ENCODE measurements around the gene RRAS.

The RRAS gene

DNA sequence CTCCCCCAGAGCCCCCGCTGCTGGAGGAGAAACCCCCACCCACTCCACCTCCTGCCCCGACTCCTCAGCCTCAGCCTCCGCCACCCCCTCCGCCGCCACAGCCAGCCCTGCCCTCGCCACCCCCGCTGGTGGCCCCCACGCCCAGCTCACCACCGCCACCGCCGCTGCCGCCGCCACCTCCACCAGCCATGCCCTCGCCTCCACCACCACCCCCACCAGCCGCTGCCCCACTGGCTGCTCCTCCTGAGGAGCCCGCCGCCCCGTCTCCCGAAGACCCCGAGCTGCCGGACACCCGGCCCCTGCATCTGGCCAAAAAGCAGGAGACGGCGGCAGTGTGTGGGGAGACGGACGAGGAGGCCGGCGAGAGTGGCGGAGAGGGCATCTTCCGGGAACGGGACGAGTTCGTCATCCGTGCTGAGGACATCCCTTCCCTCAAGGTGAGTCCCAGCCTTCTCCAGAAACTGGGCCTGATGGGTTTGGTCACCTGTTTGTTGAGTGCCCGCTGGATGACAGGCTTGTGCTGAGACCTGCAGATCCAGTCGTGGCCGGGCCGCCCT lies 38.4 kb downstream of the RRAS start:
- Histone ChIP-seq H3K4me1 (ENCODE audit: low read length) (no peaks in the 10 kb centered on the region), H3K9me3 (replicated peaks; ENCODE audit: insufficient read depth, low read length) (no peaks in the 10 kb centered on the region), H3F3A (ENCODE audit: insufficient read depth, low read length) (no peaks in the 10 kb centered on the region), H3K27ac (ENCODE audit: low read length) (no peak overlapping the region), H3K36me3 (replicated peaks; ENCODE audit: insufficient read depth, low read length) (no peaks in the 10 kb centered on the region), H3K4me2 (ENCODE audit: low read depth, low read length) (no peak overlapping the region), H3K9me2 (replicated peaks; ENCODE audit: insufficient read depth, low read length) (no peaks in the 10 kb centered on the region), H2AFZ (ENCODE audit: low read length) (no peak overlapping the region), H3K27me3 (replicated peaks; ENCODE audit: insufficient read depth, low read length) (no peaks in the 10 kb centered on the region), H3K79me2 (ENCODE audit: low read length) (peaks cover 44% of the 10 kb centered on the region), H3K4me3 (ENCODE audit: low read length) (no peak overlapping the region), H3K9ac (ENCODE audit: low read length) (no peak overlapping the region), H4K20me1 (ENCODE audit: insufficient read depth, low read length) (no peaks in the 10 kb centered on the region)
- TF ChIP-seq EZH2phosphoT487 (IDR thresholded peaks at IDR 0.05; ENCODE audit: low read length) (no peak), EZH2 (optimal IDR thresholded peaks at IDR 0.05; ENCODE audit: low read depth, low read length) (no peak)
- TF ChIP-seq, protein P1, sequence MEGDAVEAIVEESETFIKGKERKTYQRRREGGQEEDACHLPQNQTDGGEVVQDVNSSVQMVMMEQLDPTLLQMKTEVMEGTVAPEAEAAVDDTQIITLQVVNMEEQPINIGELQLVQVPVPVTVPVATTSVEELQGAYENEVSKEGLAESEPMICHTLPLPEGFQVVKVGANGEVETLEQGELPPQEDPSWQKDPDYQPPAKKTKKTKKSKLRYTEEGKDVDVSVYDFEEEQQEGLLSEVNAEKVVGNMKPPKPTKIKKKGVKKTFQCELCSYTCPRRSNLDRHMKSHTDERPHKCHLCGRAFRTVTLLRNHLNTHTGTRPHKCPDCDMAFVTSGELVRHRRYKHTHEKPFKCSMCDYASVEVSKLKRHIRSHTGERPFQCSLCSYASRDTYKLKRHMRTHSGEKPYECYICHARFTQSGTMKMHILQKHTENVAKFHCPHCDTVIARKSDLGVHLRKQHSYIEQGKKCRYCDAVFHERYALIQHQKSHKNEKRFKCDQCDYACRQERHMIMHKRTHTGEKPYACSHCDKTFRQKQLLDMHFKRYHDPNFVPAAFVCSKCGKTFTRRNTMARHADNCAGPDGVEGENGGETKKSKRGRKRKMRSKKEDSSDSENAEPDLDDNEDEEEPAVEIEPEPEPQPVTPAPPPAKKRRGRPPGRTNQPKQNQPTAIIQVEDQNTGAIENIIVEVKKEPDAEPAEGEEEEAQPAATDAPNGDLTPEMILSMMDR (IDR thresholded peaks at IDR 0.05; ENCODE audit: low read length) = no peak
- DNase-seq = no peak

DNA sequence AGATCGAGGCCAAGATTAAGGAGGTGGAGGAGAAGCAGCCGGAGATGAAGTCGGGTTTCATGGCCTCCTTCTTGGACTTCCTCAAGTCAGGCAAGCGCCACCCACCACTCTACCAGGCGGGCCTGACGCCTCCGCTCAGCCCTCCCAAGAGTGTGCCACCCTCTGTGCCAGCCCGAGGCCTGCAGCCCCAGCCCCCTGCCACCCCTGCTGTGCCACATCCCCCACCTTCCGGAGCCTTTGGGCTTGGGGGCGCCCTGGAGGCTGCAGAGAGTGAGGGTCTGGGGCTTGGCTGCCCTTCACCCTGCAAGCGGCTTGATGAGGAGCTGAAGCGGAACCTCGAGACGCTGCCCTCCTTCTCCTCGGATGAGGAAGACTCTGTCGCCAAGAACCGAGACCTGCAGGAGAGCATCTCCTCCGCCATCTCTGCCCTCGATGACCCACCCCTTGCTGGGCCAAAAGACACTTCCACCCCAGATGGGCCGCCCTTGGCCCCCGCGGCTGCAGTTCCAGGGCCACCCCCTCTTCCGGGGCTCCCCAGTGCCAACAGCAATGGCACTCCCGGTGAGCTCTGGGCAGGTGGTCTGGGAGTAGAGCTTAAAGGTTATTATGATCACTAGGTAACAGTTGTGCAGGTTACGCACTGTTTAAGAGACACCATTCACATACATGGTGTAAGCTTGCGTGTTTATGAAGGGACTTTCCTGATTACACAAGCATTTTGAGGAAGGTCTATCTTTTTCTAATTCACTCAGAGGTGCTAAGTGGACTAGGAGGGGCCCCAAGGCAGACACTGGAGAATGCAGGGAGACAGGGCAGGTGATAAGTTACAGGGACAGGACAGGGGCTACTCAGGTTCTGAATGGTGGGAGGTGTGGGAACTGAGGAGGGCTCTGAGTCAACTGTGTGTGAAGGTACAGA lies 40.3 kb downstream of the RRAS start:
- Histone ChIP-seq H3K9ac (ENCODE audit: low read length) (no peak overlapping the region), H3K9me3 (replicated peaks; ENCODE audit: insufficient read depth, low read length) (no peaks in the 10 kb centered on the region), H3K27ac (ENCODE audit: low read length) (no peak overlapping the region), H3K4me1 (ENCODE audit: low read length) (no peaks in the 10 kb centered on the region), H3K4me3 (ENCODE audit: low read length) (no peak overlapping the region), H2AFZ (ENCODE audit: low read length) (no peak overlapping the region), H4K20me1 (ENCODE audit: insufficient read depth, low read length) (no peaks in the 10 kb centered on the region), H3K36me3 (replicated peaks; ENCODE audit: insufficient read depth, low read length) (no peaks in the 10 kb centered on the region), H3K27me3 (replicated peaks; ENCODE audit: insufficient read depth, low read length) (no peaks in the 10 kb centered on the region), H3K4me2 (ENCODE audit: low read depth, low read length) (no peak overlapping the region), H3F3A (ENCODE audit: insufficient read depth, low read length) (no peaks in the 10 kb centered on the region), H3K9me2 (replicated peaks; ENCODE audit: insufficient read depth, low read length) (no peaks in the 10 kb centered on the region), H3K79me2 (ENCODE audit: low read length) (peaks cover 49% of the 10 kb centered on the region)
- no peak for TF ChIP-seq EZH2phosphoT487 (IDR thresholded peaks at IDR 0.05; ENCODE audit: low read length)
- no peak for DNase-seq

DNA sequence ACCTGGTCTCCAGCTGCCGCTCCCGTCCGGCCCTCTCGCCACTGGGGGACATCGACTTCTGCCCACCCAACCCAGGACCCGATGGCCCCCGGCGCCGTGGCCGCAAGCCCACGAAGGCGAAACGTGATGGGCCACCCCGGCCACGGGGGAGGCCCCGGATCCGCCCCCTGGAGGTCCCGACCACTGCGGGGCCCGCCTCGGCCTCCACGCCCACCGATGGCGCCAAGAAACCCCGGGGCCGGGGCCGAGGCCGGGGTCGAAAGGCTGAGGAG lies 42.3 kb downstream of the RRAS start:
- Histone ChIP-seq H3K9me2 (replicated peaks; ENCODE audit: insufficient read depth, low read length) (no peaks in the 10 kb centered on the region), H3K36me3 (replicated peaks; ENCODE audit: insufficient read depth, low read length) (no peaks in the 10 kb centered on the region), H3F3A (ENCODE audit: insufficient read depth, low read length) (peaks cover 4% of the 10 kb centered on the region), H3K9ac (ENCODE audit: low read length) (no peak overlapping the region), H3K4me2 (ENCODE audit: low read depth, low read length) (no peak overlapping the region), H3K9me3 (replicated peaks; ENCODE audit: insufficient read depth, low read length) (no peaks in the 10 kb centered on the region), H3K27me3 (replicated peaks; ENCODE audit: insufficient read depth, low read length) (no peaks in the 10 kb centered on the region), H4K20me1 (ENCODE audit: insufficient read depth, low read length) (no peaks in the 10 kb centered on the region), H3K4me3 (ENCODE audit: low read length) (no peak overlapping the region), H2AFZ (ENCODE audit: low read length) (no peak overlapping the region), H3K4me1 (ENCODE audit: low read length) (peaks cover 6% of the 10 kb centered on the region), H3K79me2 (ENCODE audit: low read length) (peaks cover 54% of the 10 kb centered on the region), H3K27ac (ENCODE audit: low read length) (no peak overlapping the region)
- DNase-seq = no peak
- TF ChIP-seq, protein P1 (IDR thresholded peaks at IDR 0.05; ENCODE audit: low read length) = no peak
- no peak for TF ChIP-seq EZH2phosphoT487 (IDR thresholded peaks at IDR 0.05; ENCODE audit: low read length)
- no peak for TF ChIP-seq EZH2 (optimal IDR thresholded peaks at IDR 0.05; ENCODE audit: low read depth, low read length)
